Tibial nerve (tissue), 3 donors: ENCODE results near the gene ATXN10.

Experiments used
- CTCF ChIP-seq, 5 experiments: fragments of 200-600 bp in 3 of 5; fragments of 450-650 bp in 2 of 5; sonication (generic) in 3 of 5; IDR thresholded peaks; one replicate each; pipeline ENCODE4 v1.5.1; 2016 to 2019; ENCODE audit warnings: antibody characterized with exemption in 5 of 5, mild to moderate bottlenecking in 3 of 5, moderate library complexity in 2 of 5
- POLR2A ChIP-seq, 2 donors: fragments of 450-650 bp; IDR thresholded peaks; one replicate each; pipeline ENCODE4 v1.6.1; 2017; ENCODE audit warnings: antibody characterized with exemption in 2 of 2, mild to moderate bottlenecking in 2 of 2, moderate library complexity in 2 of 2

GRCh38 chr22:45842291-45842991, 170.8 kb downstream of the ATXN10 start:
- TF ChIP-seq CTCF (IDR thresholded peaks at IDR 0.05), result no peak
- TF ChIP-seq POLR2A (IDR thresholded peaks at IDR 0.05), result no peak
